Measurements from ENCODE around the gene PRKD2. TPM values are rescaled to one million over a fixed set of nuclear protein-coding genes. Genes with fewer than 3 reads are reported as not detected.

Gene PRKD2
- total RNA-seq, 1 donor from 2014 or later, result 101 TPM

- Histone ChIP-seq H3K4me1 (peaks cover 17 to 32% of the 10 kb centered on the region in 2 donors), H3K4me3 (no peak overlapping the region), H3K27ac (peak overlapping the region; percentile 65 to 79), H3K9me3 (no peaks in the 10 kb centered on the region), H3K36me3 (peaks cover 26 to 34% of the 10 kb centered on the region in 2 donors), H3K27me3 (no peaks in the 10 kb centered on the region)
- intact Hi-C loops (cut with DNase I), result no loop called here
- TF ChIP-seq CTCF (IDR thresholded peaks at IDR 0.05), result no peak
- no peak for DNase-seq (ENCODE audit: low spot score in 2 of 2)
Measured at GRCh38 chr19:46648060-46648960, 68.6 kb downstream of the PRKD2 start.

GRCh38 chr19:46646402-46646801 is 70.5 kb downstream of the PRKD2 start:
- intact Hi-C loops (cut with DNase I), result no loop called here
- DNase-seq (ENCODE audit: low spot score in 2 of 2), result no peak
- Histone ChIP-seq H3K4me1 (peaks cover 17 to 21% of the 10 kb centered on the region in 2 donors), H3K27ac (peak overlapping the region; percentile 79 to 81), H3K36me3 (peaks cover 14 to 19% of the 10 kb centered on the region in 2 donors), H3K27me3 (no peaks in the 10 kb centered on the region), H3K4me3 (no peak overlapping the region), H3K9me3 (no peaks in the 10 kb centered on the region)
- no peak for TF ChIP-seq CTCF (IDR thresholded peaks at IDR 0.05)

- no peak overlapping the region for H3K4me3 ChIP-seq
Measured at GRCh38 chr19:46644720-46645119, 72.2 kb downstream of the PRKD2 start.

GRCh38 chr19:46640656-46641055 is 76.3 kb downstream of the PRKD2 start:
- intact Hi-C loops (cut with DNase I), result no loop called here
- DNase-seq (ENCODE audit: low spot score in 2 of 2), result no peak
- H3K4me3 ChIP-seq, result peak overlapping the region in 1 of 2 donors; percentile 85
- H3K27ac ChIP-seq, result peak overlapping the region; percentile 86 to 99
- no peaks in the 10 kb centered on the region for H3K9me3 ChIP-seq
- TF ChIP-seq CTCF (IDR thresholded peaks at IDR 0.05), result no peak
- no peaks in the 10 kb centered on the region for H3K27me3 ChIP-seq
- H3K36me3 ChIP-seq, result no peaks in the 10 kb centered on the region
- peaks cover 18 to 24% of the 10 kb centered on the region in 2 donors for H3K4me1 ChIP-seq

More at GRCh38 chr19:46644720-46645119, 72.2 kb downstream of the PRKD2 start:
- Histone ChIP-seq H3K9me3 (no peaks in the 10 kb centered on the region), H3K27me3 (no peaks in the 10 kb centered on the region), H3K27ac (peak overlapping the region; percentile 79 to 81), H3K4me1 (peaks cover 17 to 21% of the 10 kb centered on the region in 2 donors), H3K36me3 (peaks cover 14 to 19% of the 10 kb centered on the region in 2 donors)
- peak in 1 of 2 donors; percentile 84 for DNase-seq (ENCODE audit: low spot score in 2 of 2)
- intact Hi-C loops (cut with DNase I), result no loop called here
- no peak for TF ChIP-seq CTCF (IDR thresholded peaks at IDR 0.05)

GRCh38 chr19:46639358-46640182 is 77.3 kb downstream of the PRKD2 start:
- no peaks in the 10 kb centered on the region for H3K27me3 ChIP-seq

More at GRCh38 chr19:46639358-46640182, 77.3 kb downstream of the PRKD2 start:
- no peaks in the 10 kb centered on the region for H3K9me3 ChIP-seq
- H3K4me3 ChIP-seq, result peak overlapping the region; percentile 53 to 85
- no peaks in the 10 kb centered on the region for H3K36me3 ChIP-seq
- intact Hi-C loops (cut with DNase I), result no loop called here
- peak; percentile 38 to 81 for DNase-seq (ENCODE audit: low spot score in 2 of 2)
- TF ChIP-seq CTCF (IDR thresholded peaks at IDR 0.05), result no peak
- peaks cover 15 to 22% of the 10 kb centered on the region in 2 donors for H3K4me1 ChIP-seq
- H3K27ac ChIP-seq, result peak overlapping the region; percentile 86 to 99

All from ascending aorta (tissue), 2 donors.